Fibroblast of pulmonary artery (primary cell): ENCODE measurements around the gene MICU1.

Experiments used
- DNase-seq: peaks from one replicate; pipeline ENCODE4 v3.0.0-alpha.2; 2010; ENCODE audit warnings: low read depth
- H3K4me3 ChIP-seq: replicated peaks from 2 replicates; pipeline ENCODE4 v1.5.1; 2011; ENCODE audit warnings: low read depth, mild to moderate bottlenecking, control low read depth, low read length, moderate library complexity
- CTCF ChIP-seq: IDR thresholded peaks from 2 replicates; pipeline ENCODE4 v1.5.1; 2011; ENCODE audit warnings: mild to moderate bottlenecking, control low read depth, low read length, inconsistent platforms; ENCODE audit errors: missing control alignments

The MICU1 gene

GRCh38 chr10:72355214-72355555 is 270.7 kb downstream of the MICU1 start:
- DNase-seq = no peak
- peak overlapping the region; percentile 99 for H3K4me3 ChIP-seq
- TF ChIP-seq CTCF = no peak

- no peak for TF ChIP-seq CTCF
- peak within 1 kb of the TSS; percentile 99 for H3K4me3 ChIP-seq
- peak; percentile 97 for DNase-seq
Measured at GRCh38 chr10:72354356-72355213, 271.3 kb downstream of the MICU1 start, which contains the start of gene DNAJB12. Gene DNAJB12, minus strand, starts transcription at chr10:72354919. Its CDS starts 22 bp downstream, at chr10:72354897.

GRCh38 chr10:72353965-72354355 is 271.9 kb downstream of the MICU1 start:
- H3K4me3 ChIP-seq = peak overlapping the region; percentile 99
- no peak for TF ChIP-seq CTCF
- peak; percentile 29 for DNase-seq

GRCh38 chr10:72353028-72353964 is 272.6 kb downstream of the MICU1 start:
- DNase-seq = peak; percentile 48
- H3K4me3 ChIP-seq = peak overlapping the region; percentile 99
- TF ChIP-seq CTCF = no peak

- TF ChIP-seq CTCF = no peak
- H3K4me3 ChIP-seq = no peak overlapping the region
- no peak for DNase-seq
Measured at GRCh38 chr10:72351479-72351878, 274.4 kb downstream of the MICU1 start.

GRCh38 chr10:72349438-72349837 is 276.4 kb downstream of the MICU1 start:
- no peak for DNase-seq
- no peak for TF ChIP-seq CTCF
- H3K4me3 ChIP-seq = no peak overlapping the region
